Measurements from ENCODE around the gene CRADD.

GRCh38 chr12:93710574-93710926 lies 33.4 kb downstream of the CRADD start:
- TF ChIP-seq POLR2A (IDR thresholded peaks at IDR 0.05) = no peak
- TF ChIP-seq CTCF (IDR thresholded peaks at IDR 0.05) = no peak
